Aorta (tissue), 5 donors: ENCODE data around the gene PAQR8. TPM values are rescaled to one million over a fixed set of nuclear protein-coding genes. Genes with fewer than 3 reads are reported as not detected.
"Not testable (repeated sequence)": the region's sequence is repeated elsewhere in the genome, so short reads cannot be mapped to it uniquely, and the experiment has no call there.

Source experiments
- ATAC-seq: fragments of 200-7000 bp; cut with Tn5 transposase; one replicate; pipeline ENCODE4 v1.9.1; 2022; ENCODE audit warnings: moderate library complexity; ENCODE audit not compliant: low FRiP score
- DNase-seq, 2 donors: peaks; one replicate each; pipeline ENCODE4 v3.0.0-alpha.2; 2020
- H3K27ac ChIP-seq, 2 donors: one replicate each; pipeline ENCODE4 v1.5.1; 2013; ENCODE audit warnings: low read length in 2 of 2, mild to moderate bottlenecking in 2 of 2, moderate library complexity in 2 of 2, control low read depth in 1 of 2, inconsistent platforms in 1 of 2, low read depth in 1 of 2
- H3K27me3 ChIP-seq, 2 donors: one replicate each; pipeline ENCODE4 v1.6.1; 2013; ENCODE audit warnings: control low read depth in 1 of 2, low read length in 1 of 2, mild to moderate bottlenecking in 1 of 2, moderate library complexity in 1 of 2; ENCODE audit not compliant: insufficient read depth in 2 of 2, control insufficient read depth in 1 of 2
- H3K36me3 ChIP-seq, 2 donors: one replicate each; pipeline ENCODE4 v1.6.1; 2013; ENCODE audit warnings: control low read depth in 1 of 2, low read length in 1 of 2, mild to moderate bottlenecking in 1 of 2; ENCODE audit not compliant: insufficient read depth in 2 of 2, control insufficient read depth in 1 of 2
- H3K4me1 ChIP-seq, 2 donors: one replicate each; pipeline ENCODE4 v1.6.1; 2013; ENCODE audit warnings: low read length in 2 of 2, control low read depth in 1 of 2, mild to moderate bottlenecking in 1 of 2, moderate library complexity in 1 of 2; ENCODE audit not compliant: insufficient read depth in 2 of 2, control insufficient read depth in 1 of 2
- H3K4me3 ChIP-seq, 2 donors: one replicate each; pipeline ENCODE4 v1.5.1; 2013; ENCODE audit warnings: low read length in 2 of 2, control low read depth in 1 of 2, mild to moderate bottlenecking in 1 of 2
- H3K9me3 ChIP-seq: one replicate; pipeline ENCODE4 v1.6.1; 2013; ENCODE audit warnings: mild to moderate bottlenecking, low read length; ENCODE audit not compliant: control insufficient read depth
- WGBS, 2 donors: extraction: QIAGEN DNeasy Blood & Tissue Kit; methylation state at CpG; one replicate each; pipeline ENCODE4 v1.1.7; 2013; 5-methylcytosine and 5-hydroxymethylcytosine counted together
- intact Hi-C, 2 donors: fragments of 100-400 bp; cut with DNase I; formaldehyde crosslinking; loops; one replicate each; pipeline versions ENCODE4 v1.14.2 to v1.15.0; 2022
- polyA plus RNA-seq, 2 donors: library from polyadenylated mRNA; stranded (reverse); fragments of 200-250 nt; gene quantifications; one replicate each; pipeline ENCODE4 v1.2.3, GENCODE V29; 2013
- total RNA-seq, 2 donors: library from RNA; stranded (reverse); fragmentation: NEBNext Ultra II Directional; extraction: Animal tissue kit (Norgen Biotek cat#: 25700); gene quantifications; one replicate each; pipeline ENCODE4 v1.2.1, GENCODE V29; 2021
- donor health status: healthy with polysubstance abuse.
- donor health status: Bipolar disorder and iron deficiency.
- donor health status: DM: no; HTN: no; CAD: no.
- donor health status: DM: no; HTN: no; CAD: no.
- donor health status: DM: yes; HTN: yes; CAD: no.

PAQR8 gene
- total and polyA plus RNA-seq, 4 donors: 1.7 to 6.5 (median 3.6) TPM

DNA sequence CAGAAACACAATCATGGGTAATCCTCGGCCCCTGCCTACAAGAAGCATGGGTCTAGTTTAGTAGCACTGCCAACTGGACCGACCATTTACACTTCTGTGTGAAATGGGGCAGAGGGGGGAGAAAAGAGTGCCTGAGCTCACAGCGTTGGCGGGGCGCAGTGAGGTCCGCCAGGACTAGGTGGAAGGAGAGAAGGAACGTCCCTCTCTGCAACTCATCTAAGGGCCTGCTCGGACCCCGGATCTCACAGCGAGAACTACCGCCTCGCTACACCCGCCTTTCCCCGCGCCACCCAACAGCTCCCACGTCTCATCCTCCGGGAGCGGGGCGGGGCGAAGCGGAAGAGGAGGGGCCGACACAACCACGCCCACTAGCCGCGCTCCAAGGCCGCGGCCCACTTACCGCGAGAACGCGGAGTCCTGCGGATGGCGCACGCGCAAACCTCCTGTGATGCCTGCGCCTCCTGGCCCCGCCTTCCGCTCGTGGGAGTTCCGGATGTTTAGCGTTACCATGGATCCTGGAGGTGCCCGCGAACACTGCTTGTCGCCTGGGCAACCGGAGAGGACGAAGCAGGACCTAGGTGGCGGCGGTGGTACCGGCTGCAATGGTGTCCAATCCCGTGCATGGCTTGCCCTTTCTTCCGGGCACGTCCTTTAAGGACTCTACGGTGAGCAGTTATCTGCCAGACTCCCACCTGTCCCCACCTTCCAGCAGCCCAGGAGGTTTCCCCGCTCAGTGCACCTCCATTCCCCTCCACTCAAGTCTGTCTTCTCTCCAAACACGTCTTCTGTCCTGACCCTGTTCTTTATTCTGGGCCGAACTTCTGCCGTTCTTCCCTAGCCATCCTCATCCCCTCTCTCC, 58.1 kb downstream of the PAQR8 start, which contains the start of gene EFHC1:
Gene EFHC1 (plus strand): TSS at position 534 of the 859 bp plus-strand sequence. CDS start 69 bp downstream, at position 603.
- Histone ChIP-seq H3K4me3 (peak within 1 kb of the TSS; percentile 46 to 61), H3K4me1 (peaks cover 0 to 5% of the 10 kb centered on the region in 2 donors), H3K27ac (peak within 1 kb of the TSS in 1 of 2 donors; percentile 73), H3K9me3 (no peaks in the 10 kb centered on the region), H3K36me3 (no peaks in the 10 kb centered on the region), H3K27me3 (no peaks in the 10 kb centered on the region)
- DNase-seq: peak; percentile 99 to 100
- peak; percentile 99 for ATAC-seq
- intact Hi-C loops: loop anchor here (2.0 to 10.0 kb wide), 7 partner anchors 77 to 577 kb away; partner anchors contain the start of genes GSTA4 (in 2 of the 2) and TRAM2 (in 1 of the 2)
- WGBS, 2 donors: 0% methylated on average over 48 to 57 of the region's 57 CpGs

DNA sequence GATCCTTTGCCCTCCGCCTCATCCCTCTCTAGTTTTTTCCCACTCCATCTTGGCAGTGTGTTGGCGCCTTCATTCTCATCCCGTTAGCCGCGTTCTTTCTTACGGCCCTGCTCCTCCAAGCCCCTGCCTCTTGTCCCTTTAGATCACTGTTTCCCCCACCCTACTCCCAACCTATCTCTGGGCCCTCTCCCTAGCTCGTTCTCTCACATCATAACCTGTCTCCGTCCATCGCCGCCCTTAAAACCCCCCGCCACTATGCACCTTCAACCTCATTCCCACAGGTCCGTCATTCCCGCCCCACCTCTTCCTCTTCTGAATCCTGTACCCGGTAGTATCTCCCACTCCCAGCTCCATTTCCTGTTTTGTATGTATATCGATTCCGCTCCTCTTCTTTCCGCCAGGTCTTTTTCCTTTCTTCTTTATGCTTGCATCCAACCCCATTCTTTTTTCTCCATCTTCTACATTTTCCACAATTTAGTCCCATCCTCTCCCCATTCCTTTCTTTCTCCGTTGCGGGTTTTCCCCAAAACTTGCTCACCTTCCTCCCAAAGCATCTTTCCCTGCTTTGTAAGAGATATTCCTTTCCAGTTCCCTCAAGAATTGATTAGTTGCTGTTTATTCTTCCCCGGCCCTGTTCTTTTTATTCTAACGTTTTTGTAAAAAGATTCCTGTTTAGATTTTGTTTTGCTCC, 58.9 kb downstream of the PAQR8 start:
- DNase-seq (no peak), ATAC-seq (peak; percentile 10)
- Histone ChIP-seq H3K4me1 (peaks cover 0 to 5% of the 10 kb centered on the region in 2 donors), H3K27ac (peak overlapping the region in 1 of 2 donors; percentile 4), H3K27me3 (no peaks in the 10 kb centered on the region), H3K4me3 (peak overlapping the region; percentile 10 to 61), H3K9me3 (no peaks in the 10 kb centered on the region), H3K36me3 (no peaks in the 10 kb centered on the region)
- WGBS, 2 donors: 6% methylated on average over 21 of the region's 21 CpGs
- intact Hi-C loops: loop anchor here (2.0 to 10.0 kb wide), 6 partner anchors 76 to 576 kb away; partner anchors contain the start of genes GSTA4 (in 2 of the 2) and TRAM2 (in 1 of the 2)

DNA sequence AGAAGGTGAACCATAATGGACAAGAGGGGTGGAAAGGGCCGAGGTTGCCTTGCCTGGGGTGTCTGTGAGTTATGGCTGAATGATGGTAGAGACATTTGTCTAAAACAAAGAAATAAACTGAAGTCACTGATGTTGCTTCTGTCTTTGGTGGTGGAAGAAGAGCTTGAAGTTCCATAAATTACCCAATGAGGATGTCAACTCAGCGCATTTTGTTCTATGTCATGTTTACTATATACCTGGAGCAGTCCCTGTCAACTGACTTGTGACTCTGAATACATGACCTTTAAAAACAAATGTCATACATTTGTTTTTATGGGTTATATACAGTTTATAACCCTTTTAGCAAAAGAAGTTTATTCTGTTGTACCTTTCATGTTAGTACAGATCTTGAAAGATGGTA, 60.2 kb downstream of the PAQR8 start:
- Histone ChIP-seq H3K36me3 (no peaks in the 10 kb centered on the region), H3K27ac (no peak overlapping the region), H3K27me3 (no peaks in the 10 kb centered on the region), H3K4me1 (peaks cover 0 to 5% of the 10 kb centered on the region in 2 donors), H3K9me3 (no peaks in the 10 kb centered on the region), H3K4me3 (no peak overlapping the region)
- no peak for DNase-seq
- intact Hi-C loops: loop anchor here (5.0 to 10.0 kb wide), 5 partner anchors 75 to 575 kb away; partner anchors contain the start of gene GSTA4 (in 2 of the 2)
- no peak for ATAC-seq
- 96 to 98% methylated on average over 2 of the region's 2 CpGs for WGBS, 2 donors

DNA sequence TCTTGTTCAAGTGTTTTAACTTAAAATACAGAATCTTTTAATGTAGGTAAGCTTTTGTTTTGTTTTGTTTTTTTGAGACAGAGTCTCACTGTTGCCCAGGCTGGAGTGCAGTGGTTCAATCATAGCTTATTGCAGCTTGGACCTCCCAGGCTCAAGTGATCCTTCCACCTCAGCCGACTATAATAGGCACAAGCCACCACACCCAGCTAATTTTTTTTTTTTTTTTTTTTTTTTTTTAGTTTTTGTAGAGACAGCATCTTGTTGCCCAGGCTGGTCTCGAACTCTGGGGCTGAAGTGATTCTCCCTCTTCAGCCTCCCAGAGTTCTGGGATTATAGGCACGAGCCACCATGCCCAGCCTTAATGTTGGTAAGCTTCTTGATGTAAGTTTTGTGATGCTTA, 61.5 kb downstream of the PAQR8 start:
- Histone ChIP-seq H3K36me3 (no peaks in the 10 kb centered on the region), H3K4me1 (peaks cover 0 to 5% of the 10 kb centered on the region in 2 donors), H3K27ac (peak overlapping the region; percentile 11 to 67), H3K27me3 (no peaks in the 10 kb centered on the region), H3K4me3 (no peak overlapping the region), H3K9me3 (no peaks in the 10 kb centered on the region)
- intact Hi-C loops: loop anchor here (5.0 to 10.0 kb wide), 5 partner anchors 74 to 574 kb away; partner anchors contain the start of gene GSTA4 (in 2 of the 2)
- DNase-seq (no peak), ATAC-seq (no peak)
- WGBS, 2 donors: 34% methylated on average over 3 of the region's 3 CpGs

DNA sequence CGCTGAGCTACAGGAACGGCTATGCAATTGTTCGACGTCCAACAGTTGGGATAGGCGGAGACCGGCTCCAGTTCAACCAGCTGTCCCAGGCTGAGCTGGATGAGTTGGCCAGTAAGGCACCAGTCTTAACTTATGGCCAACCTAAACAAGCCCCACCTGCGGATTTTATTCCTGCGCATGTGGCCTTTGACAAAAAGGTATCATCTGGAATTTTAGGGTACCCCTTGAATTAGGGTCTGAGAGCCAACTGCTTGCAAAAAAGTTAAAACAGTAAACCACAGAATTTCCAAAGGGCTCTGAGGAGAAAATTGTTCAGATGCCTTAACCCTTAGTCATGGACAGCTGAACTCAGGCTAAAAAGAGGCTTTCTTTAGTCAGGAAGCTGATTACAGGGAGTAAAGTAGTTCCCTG, 62.0 kb downstream of the PAQR8 start:
- Histone ChIP-seq H3K27ac (peak overlapping the region; percentile 11 to 94), H3K36me3 (no peaks in the 10 kb centered on the region), H3K9me3 (no peaks in the 10 kb centered on the region), H3K4me1 (peaks cover 0 to 5% of the 10 kb centered on the region in 2 donors), H3K27me3 (no peaks in the 10 kb centered on the region), H3K4me3 (no peak overlapping the region)
- ATAC-seq (no peak), DNase-seq (peak in 1 of 2 donors; percentile 58)
- 7 to 12% methylated on average over 8 of the region's 8 CpGs for WGBS, 2 donors
- intact Hi-C loops: loop anchor here (5.0 to 10.0 kb wide), 5 partner anchors 73 to 573 kb away; partner anchors contain the start of gene GSTA4 (in 2 of the 2)

DNA sequence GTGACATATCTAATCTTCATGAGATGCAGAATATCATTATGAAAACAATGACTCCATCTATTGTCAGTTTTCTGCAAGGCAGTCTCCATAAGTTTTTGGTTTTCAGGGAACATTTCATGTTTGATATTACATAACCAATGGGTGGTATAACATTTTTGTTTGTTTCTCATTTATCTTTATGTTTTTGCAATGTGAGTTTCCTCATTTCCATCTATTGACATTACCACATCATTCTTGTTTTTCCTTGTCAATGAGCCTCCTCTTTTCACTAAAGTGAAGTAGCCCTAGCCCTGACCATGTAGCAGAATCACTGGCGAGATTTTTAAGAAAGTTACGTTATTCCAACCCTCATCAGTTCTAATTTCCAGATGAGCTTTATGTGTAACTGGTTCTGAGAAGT, 62.6 kb downstream of the PAQR8 start:
- Histone ChIP-seq H3K36me3 (no peaks in the 10 kb centered on the region), H3K4me3 (no peak overlapping the region), H3K4me1 (peaks cover 0 to 5% of the 10 kb centered on the region in 2 donors), H3K9me3 (no peaks in the 10 kb centered on the region), H3K27ac (peak overlapping the region; percentile 63 to 73), H3K27me3 (no peaks in the 10 kb centered on the region)
- intact Hi-C loops: loop anchor here (5.0 to 10.0 kb wide), 5 partner anchors 73 to 573 kb away; partner anchors contain the start of gene GSTA4 (in 2 of the 2)
- DNase-seq (no peak), ATAC-seq (no peak)
- WGBS, 2 donors: 44 to 51% methylated on average over 2 of the region's 2 CpGs

DNA sequence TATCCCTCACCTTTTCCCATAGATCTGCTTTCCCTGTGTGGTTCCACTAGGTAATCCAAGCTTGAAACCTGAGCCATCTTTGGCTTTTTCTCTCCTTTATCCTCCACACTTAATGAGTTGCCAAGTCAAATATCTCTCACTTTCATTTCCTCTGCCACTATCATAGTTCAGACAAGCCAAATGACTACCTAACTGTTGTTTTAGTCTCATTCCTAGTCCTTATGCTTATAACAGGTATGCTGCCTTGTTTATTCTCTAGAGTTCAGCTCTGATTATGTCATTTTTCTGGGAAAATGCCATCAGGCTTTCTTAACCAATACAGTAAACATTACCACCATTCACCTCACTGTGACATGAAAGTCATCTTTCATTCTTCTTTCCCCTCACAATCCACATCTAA, 64.7 kb downstream of the PAQR8 start:
- no peak overlapping the region for H3K4me3 ChIP-seq
- H3K9me3 ChIP-seq: no peaks in the 10 kb centered on the region
- no peaks in the 10 kb centered on the region for H3K27me3 ChIP-seq
- intact Hi-C loops: loop anchor here (5.0 to 10.0 kb wide), 2 partner anchors 56 to 568 kb away; partner anchors contain the start of gene GSTA4 (in 1 of the 2)
- H3K27ac ChIP-seq: no peak overlapping the region
- DNase-seq (no peak), ATAC-seq (no peak)
- no peaks in the 10 kb centered on the region for H3K4me1 ChIP-seq
- no peaks in the 10 kb centered on the region for H3K36me3 ChIP-seq

DNA sequence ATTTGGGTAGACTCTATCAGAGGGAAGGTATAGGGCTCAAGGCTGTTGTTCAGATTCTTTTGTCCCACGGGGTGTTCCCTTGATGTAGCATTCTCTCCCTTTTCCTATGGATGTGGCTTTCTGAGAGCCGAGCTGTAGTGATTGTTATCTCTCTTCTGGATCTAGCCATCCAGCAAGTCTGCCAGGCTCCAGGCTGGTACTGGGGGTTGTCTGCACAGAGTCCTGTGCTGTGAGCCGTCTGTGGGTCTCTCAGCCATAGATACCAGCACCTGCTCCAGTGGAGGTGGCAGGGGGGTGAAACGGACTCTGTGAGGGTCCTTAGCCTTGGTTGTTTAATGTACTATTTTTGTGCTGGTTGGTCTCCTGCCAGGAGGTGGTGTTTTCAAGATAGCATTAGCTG, 71.3 kb downstream of the PAQR8 start:
- DNase-seq, H3K27ac ChIP-seq, H3K27me3 ChIP-seq, H3K9me3 ChIP-seq, H3K36me3 ChIP-seq, H3K4me3 ChIP-seq, H3K4me1 ChIP-seq, intact Hi-C loops, ATAC-seq: not testable (repeated sequence)
- WGBS, 2 donors: 50 to 60% methylated on average over 4 of the region's 4 CpGs
